Body of pancreas (tissue), 4 donors: Measurements from ENCODE around the gene MARK4.

Experiments
- CTCF ChIP-seq, 7 experiments: fragments of 450-650 bp in 4 of 7; fragments of 200-600 bp in 3 of 7; sonication (generic) in 3 of 7; IDR thresholded peaks; one replicate each; pipeline ENCODE4 v1.5.1; 2016 to 2019; ENCODE audit warnings: antibody characterized with exemption in 7 of 7
- POLR2A ChIP-seq, 3 donors: fragments of 450-650 bp; IDR thresholded peaks; one replicate each; pipeline ENCODE4 v1.6.1; 2016; ENCODE audit warnings: antibody characterized with exemption in 3 of 3, mild to moderate bottlenecking in 2 of 3

GRCh38 chr19:45251452-45252354 is 632 bp downstream of the MARK4 start:
- TF ChIP-seq POLR2A (IDR thresholded peaks at IDR 0.05): no peak
- no peak for TF ChIP-seq CTCF (IDR thresholded peaks at IDR 0.05)
